ENCODE results near the gene OR1C1. TPM values are rescaled to one million over a fixed set of nuclear protein-coding genes. Genes with fewer than 3 reads are reported as not detected.
"Not testable (repeated sequence)": the region's sequence is repeated elsewhere in the genome, so short reads cannot be mapped to it uniquely, and the experiment has no call there.

The OR1C1 gene
- not detected in 2 replicates for total RNA-seq (2014; rRNA removed; shearing (Covaris generic))

DNA sequence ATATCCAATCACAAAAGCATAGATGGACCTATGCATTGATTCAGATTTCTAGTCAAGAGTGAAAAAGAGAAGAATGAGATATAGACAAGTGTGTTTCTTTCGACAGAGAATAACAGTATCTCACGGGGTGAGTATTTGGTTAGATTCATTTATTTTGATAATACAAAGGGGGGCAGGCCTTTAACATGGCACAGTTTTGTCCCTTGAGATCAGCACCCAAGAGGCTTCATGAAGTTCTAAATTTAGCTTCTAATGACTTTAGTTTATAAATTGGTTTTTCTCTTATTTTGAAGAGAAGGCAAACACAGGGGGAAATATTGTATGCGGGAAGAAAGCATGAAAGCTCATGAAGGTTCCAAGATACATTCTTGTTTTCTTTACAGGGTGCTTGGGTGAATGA lies at the start of gene OR1C1:
OR1C1 (minus strand) TSS at position 101 of the 400 bp plus-strand sequence. CDS start 2,150 bp downstream, outside the sequence.
- DNase-seq (ENCODE audit: low read depth) = no peak

GRCh38 chr1:247797518-247797917 lies 37.2 kb upstream of the OR1C1 start:
- DNase-seq (ENCODE audit: low read depth) = no peak

DNA sequence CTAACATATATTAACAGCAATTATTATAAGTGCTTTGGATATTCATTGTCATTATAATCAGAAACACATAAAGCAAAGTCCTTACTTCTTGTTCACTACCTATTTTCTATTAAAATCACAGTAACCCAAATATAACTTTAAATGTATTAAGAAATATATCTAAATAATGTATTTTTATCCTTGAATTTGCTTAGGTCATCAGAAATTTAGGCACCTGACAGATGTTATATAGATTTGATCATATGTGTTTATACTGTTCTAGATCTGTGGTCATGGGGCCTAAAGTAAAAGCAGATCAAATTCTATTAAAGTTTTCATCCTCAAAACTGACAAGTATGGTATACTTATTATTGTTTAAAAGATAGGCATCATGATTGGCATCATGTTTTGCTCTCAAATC lies 9.2 kb upstream of the OR1C1 start:
- DNase-seq (ENCODE audit: low read depth) = no peak

GRCh38 chr1:247754311-247754710 lies 6.0 kb downstream of the OR1C1 start:
- DNase-seq (ENCODE audit: low read depth) = not testable (repeated sequence)

DNA sequence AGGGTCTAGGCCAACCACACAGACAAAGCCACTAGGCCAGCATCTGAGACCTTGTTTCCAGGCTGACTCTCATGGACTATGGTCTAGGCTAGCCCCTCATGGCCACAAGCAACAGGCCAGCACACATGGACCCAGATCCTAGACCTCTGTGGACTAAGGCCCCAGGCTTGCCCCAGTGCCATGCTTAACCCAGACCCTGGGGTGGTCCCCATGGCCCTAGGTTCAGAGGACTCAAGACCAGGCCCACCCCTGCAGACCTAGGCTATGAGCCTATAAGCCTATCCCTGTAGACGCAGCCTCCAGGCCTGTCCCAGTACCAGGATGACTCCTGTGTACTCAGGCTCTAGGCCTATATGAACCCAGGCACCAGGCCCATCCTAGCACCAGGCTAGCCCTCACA lies 10.5 kb downstream of the OR1C1 start:
- no peak for DNase-seq (ENCODE audit: low read depth)

DNA sequence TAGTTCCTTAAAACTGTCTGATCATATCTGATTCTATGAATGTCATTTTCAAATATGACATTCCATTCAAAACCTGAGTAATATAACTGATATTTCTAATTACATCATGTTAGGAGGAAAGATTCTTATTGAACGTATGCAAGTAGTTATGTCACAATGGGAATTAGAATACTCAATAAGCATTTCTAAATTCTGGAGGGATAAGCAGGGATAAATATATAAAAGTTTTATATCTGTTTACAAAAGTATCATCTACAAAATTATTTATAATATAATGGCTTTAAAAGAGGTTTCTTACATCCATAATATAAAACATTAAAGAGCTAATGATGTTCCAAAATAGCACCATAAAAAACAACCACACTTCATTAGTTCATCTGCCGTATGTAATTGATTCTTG lies 12.3 kb downstream of the OR1C1 start, which contains the start of gene OR14A2:
OR14A2 (minus strand) TSS at position 101 of the 400 bp plus-strand sequence.
- DNase-seq (ENCODE audit: low read depth) = no peak

- peak; percentile 67 for DNase-seq (ENCODE audit: low read depth)
These were observed 12.7 kb downstream of the OR1C1 start for GRCh38 chr1:247747616-247748015.

DNA sequence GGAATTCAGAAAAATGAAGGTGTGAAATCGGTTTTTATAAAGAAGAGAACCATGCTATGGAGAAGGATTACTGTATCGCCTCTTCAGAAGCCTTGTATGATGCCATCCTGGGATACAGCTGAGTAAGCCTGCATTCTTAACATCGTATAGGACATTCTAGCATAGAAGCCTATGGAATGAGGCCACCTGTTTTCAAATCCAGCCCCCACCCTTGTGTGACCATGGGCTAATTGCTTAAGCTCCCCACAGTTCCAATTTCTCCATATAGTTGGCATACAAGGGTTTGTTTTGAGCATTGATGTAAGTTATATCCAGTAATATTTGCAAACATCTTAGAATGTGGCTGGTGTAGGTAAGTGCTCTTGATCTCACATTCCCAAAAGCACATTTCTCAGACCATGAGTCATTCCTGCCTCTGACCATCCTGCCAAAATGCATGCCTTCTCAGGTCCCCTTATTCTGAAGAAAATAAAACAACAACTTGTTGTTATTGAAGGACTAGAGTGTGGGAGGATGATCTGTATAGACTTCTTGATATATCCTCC lies 13.9 kb downstream of the OR1C1 start:
- DNase-seq (ENCODE audit: low read depth) = peak; percentile 47

- peak; percentile 66 for DNase-seq (ENCODE audit: low read depth)
These were observed 18.1 kb downstream of the OR1C1 start for GRCh38 chr1:247742215-247742760.

DNA sequence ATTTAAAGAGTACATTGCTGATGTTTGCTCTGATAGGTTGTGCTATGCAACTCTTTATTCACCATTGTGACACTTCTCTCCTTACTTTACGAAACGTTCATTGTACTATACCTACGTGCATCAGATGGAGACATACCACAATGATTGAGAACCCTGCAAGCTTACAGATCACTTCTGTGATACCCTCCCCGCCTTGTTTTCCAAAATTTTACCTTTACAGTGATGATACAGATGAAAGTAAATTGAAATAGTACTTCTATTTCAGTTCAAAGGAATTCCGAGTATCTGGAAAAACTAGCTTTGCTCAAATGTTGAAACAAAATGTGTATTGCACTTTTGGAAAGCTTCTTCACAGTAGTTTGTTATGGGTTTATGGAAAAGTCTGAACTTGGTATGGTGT lies 18.6 kb downstream of the OR1C1 start:
- DNase-seq (ENCODE audit: low read depth) = no peak

DNA sequence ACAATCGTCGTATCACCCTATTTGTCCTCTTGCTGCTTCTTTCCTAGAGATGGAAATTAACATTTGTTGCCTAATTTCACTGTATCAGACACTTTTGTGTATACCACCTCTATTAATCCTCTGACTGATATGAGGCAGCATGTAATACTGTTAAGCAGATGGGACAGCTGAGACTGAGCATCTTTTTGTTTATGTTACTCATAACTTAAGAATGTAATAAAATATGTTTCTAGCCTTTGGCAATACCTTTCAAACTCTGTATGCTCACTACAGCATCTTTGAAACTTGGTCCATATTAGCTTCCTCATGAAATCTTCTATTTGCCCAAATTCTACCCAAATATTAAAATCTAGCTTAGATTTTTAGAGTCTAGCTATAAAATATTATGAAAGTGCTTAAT lies 19.6 kb downstream of the OR1C1 start:
- peak; percentile 41 for DNase-seq (ENCODE audit: low read depth)

- no peak for DNase-seq (ENCODE audit: low read depth)
These were observed 22.0 kb downstream of the OR1C1 start, which contains the start of gene OR14K1 for GRCh38 chr1:247738315-247738714. Gene OR14K1, plus strand, starts transcription at chr1:247738615. Its CDS starts 0 bp downstream, at chr1:247738615.

- DNase-seq (ENCODE audit: low read depth) = no peak
These were observed 39.1 kb downstream of the OR1C1 start for GRCh38 chr1:247721222-247721621.

DNA sequence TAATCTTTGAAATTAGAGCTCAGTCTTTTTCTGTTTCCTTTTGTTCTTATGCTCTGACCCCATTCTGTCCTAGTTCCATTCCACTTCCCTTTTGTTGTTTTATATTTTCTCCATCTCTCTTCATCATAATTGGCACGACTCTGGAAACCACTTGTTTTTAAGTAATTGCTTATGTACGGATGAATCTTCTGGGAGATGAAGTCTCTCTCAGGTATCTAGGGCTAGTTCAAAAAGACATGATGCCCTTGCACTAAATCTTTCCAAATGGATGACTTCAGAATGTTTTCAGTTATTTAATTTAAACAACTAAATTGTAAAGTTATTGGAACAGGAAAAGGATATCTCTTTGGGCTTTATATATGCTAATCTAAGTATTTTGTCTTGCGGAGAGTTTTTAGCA lies 43.8 kb downstream of the OR1C1 start, which contains the start of gene OR6F1:
OR6F1 (minus strand) TSS at position 101 of the 400 bp plus-strand sequence. CDS start 3,891 bp downstream, outside the sequence.
- DNase-seq (ENCODE audit: low read depth) = no peak

- DNase-seq (ENCODE audit: low read depth) = no peak
These were observed 46.6 kb downstream of the OR1C1 start for GRCh38 chr1:247713753-247714152.

GRCh38 chr1:247710681-247711080 lies 49.7 kb downstream of the OR1C1 start:
- peak; percentile 11 for DNase-seq (ENCODE audit: low read depth)

Other genes starting within 250 kb of the OR1C1 start
- not detected in 2 replicates for gene OR2C3, start 224.1 kb downstream of the OR1C1 start, total RNA-seq (2014; rRNA removed; shearing (Covaris generic))
- gene GCSAML, start 211.4 kb downstream of the OR1C1 start, total RNA-seq (2014; rRNA removed; shearing (Covaris generic)) = 0.12 TPM in 1 of 2 replicates, not detected in the other
- not detected in 2 replicates for gene OR2G2, start 172.2 kb downstream of the OR1C1 start, total RNA-seq (2014; rRNA removed; shearing (Covaris generic))
- gene OR2G3, start 155.0 kb downstream of the OR1C1 start, total RNA-seq (2014; rRNA removed; shearing (Covaris generic)) = not detected in 2 replicates
- not detected in 2 replicates for gene OR13G1, start 80.8 kb downstream of the OR1C1 start, total RNA-seq (2014; rRNA removed; shearing (Covaris generic))
- not detected in 2 replicates for gene OR6F1, start 43.9 kb downstream of the OR1C1 start, total RNA-seq (2014; rRNA removed; shearing (Covaris generic))
- gene OR14K1, start 21.9 kb downstream of the OR1C1 start, total RNA-seq (2014; rRNA removed; shearing (Covaris generic)) = not detected in 2 replicates
- not detected in 2 replicates for gene OR14A2, start 12.4 kb downstream of the OR1C1 start, total RNA-seq (2014; rRNA removed; shearing (Covaris generic))
- not detected in 2 replicates for gene OR14A16, start 63.6 kb upstream of the OR1C1 start, total RNA-seq (2014; rRNA removed; shearing (Covaris generic))
- not detected in 2 replicates for gene OR11L1, start 81.3 kb upstream of the OR1C1 start, total RNA-seq (2014; rRNA removed; shearing (Covaris generic))
- gene TRIM58, start 96.6 kb upstream of the OR1C1 start, total RNA-seq (2014; rRNA removed; shearing (Covaris generic)) = 2.2 and 2.9 TPM in 2 replicates
- 0.24 TPM in 1 of 2 replicates, not detected in the other for gene OR2W3, start 135.0 kb upstream of the OR1C1 start, total RNA-seq (2014; rRNA removed; shearing (Covaris generic))
- 0.29 TPM in 1 of 2 replicates, not detected in the other for gene OR2T8, start 159.7 kb upstream of the OR1C1 start, total RNA-seq (2014; rRNA removed; shearing (Covaris generic))
- gene OR2AJ1, start 164.3 kb upstream of the OR1C1 start, total RNA-seq (2014; rRNA removed; shearing (Covaris generic)) = not detected in 2 replicates
- not detected in 2 replicates for gene OR2L8, start 188.3 kb upstream of the OR1C1 start, total RNA-seq (2014; rRNA removed; shearing (Covaris generic))
- not detected in 2 replicates for gene OR2AK2, start 204.7 kb upstream of the OR1C1 start, total RNA-seq (2014; rRNA removed; shearing (Covaris generic))

All from RPMI7951 (cell line).